B cell (primary cell): ENCODE results near the gene MRS2. TPM values are rescaled to one million over a fixed set of nuclear protein-coding genes. Genes with fewer than 3 reads are reported as not detected.

Source experiments
- ATAC-seq: fragments of 200-7000 bp; cut with Tn5 transposase; one replicate; pipeline ENCODE4 v1.10.0; 2021; ENCODE audit warnings: low read depth, mild to moderate bottlenecking, moderate number of reproducible peaks, moderate library complexity
- CTCF ChIA-PET: fragments of 350-600 bp; sonication (Branson Sonifier 250); formaldehyde crosslinking; loops from one replicate; lab custom pipeline; 2021; ENCODE audit warnings: antibody characterized with exemption, inconsistent platforms; lab: Charles Lee
- POLR2A ChIA-PET: fragments of 350-600 bp; sonication (Branson Sonifier 250); formaldehyde crosslinking; loops from one replicate; lab custom pipeline; 2021; ENCODE audit warnings: antibody characterized with exemption; lab: Charles Lee
- DNase-seq: peaks from one replicate; pipeline ENCODE4 v3.0.0; 2013
- H2AFZ ChIP-seq: 2 replicates; pipeline ENCODE4 v1.6.1; 2012; ENCODE audit warnings: mild to moderate bottlenecking, low read depth, low read length; ENCODE audit not compliant: insufficient read depth, poor library complexity, severe bottlenecking
- H3K27ac ChIP-seq, 2 donors: 1 replicate in 1 of 2; 2 replicates in 1 of 2; pipeline ENCODE4 v1.5.1; 2012 to 2013; ENCODE audit warnings: low read length in 2 of 2, mild to moderate bottlenecking in 2 of 2, moderate library complexity in 1 of 2
- H3K27me3 ChIP-seq, 4 experiments: fragments of 200-600 bp in 1 of 4; sonication (generic) in 1 of 4; replicated peaks in 1 of 4; 1 replicate in 2 of 4; 2 replicates in 2 of 4; pipeline versions ENCODE4 v1.6.1 to v1.7.0; 2013 to 2016; ENCODE audit warnings: low read length in 3 of 4, mild to moderate bottlenecking in 2 of 4, mixed read lengths in 1 of 4, moderate library complexity in 1 of 4; ENCODE audit not compliant: insufficient read depth in 4 of 4, control insufficient read depth in 3 of 4; ENCODE audit errors: control extremely low read depth in 1 of 4
- H3K36me3 ChIP-seq, 2 experiments: replicated peaks in 1 of 2; 1 replicate in 1 of 2; 2 replicates in 1 of 2; pipeline versions ENCODE4 v1.6.1 to v1.7.1; 2013; ENCODE audit warnings: low read length in 1 of 2; ENCODE audit not compliant: insufficient read depth in 2 of 2, control insufficient read depth in 1 of 2; ENCODE audit errors: control extremely low read depth in 1 of 2, extremely low read depth in 1 of 2
- H3K4me1 ChIP-seq, 2 donors: fragments of 200-600 bp in 1 of 2; sonication (generic) in 1 of 2; 1 replicate in 1 of 2; 2 replicates in 1 of 2; pipeline versions ENCODE4 v1.5.1 to v1.6.1; 2013 to 2017; ENCODE audit warnings: low read length in 2 of 2; ENCODE audit not compliant: control insufficient read depth in 2 of 2, insufficient read depth in 2 of 2
- H3K4me2 ChIP-seq: replicated peaks from 2 replicates; pipeline ENCODE3; 2012; ENCODE audit warnings: mild to moderate bottlenecking, low read depth, low read length; ENCODE audit not compliant: poor library complexity, severe bottlenecking
- H3K4me3 ChIP-seq, 5 experiments: fragments of 200-600 bp in 1 of 5; sonication (generic) in 1 of 5; 1 replicate in 3 of 5; 2 replicates in 2 of 5; pipeline versions ENCODE4 v1.5.1 to v1.7.0; 2011 to 2016; ENCODE audit warnings: low read length in 4 of 5, mild to moderate bottlenecking in 4 of 5, low read depth in 2 of 5, control low read depth in 1 of 5, moderate library complexity in 1 of 5; ENCODE audit not compliant: insufficient read depth in 1 of 5; ENCODE audit errors: control extremely low read depth in 1 of 5, extremely low read depth in 1 of 5
- H3K79me2 ChIP-seq: fragments of 200-600 bp; sonication (generic); one replicate; pipeline ENCODE4 v1.6.0; 2016; ENCODE audit warnings: low read length; ENCODE audit not compliant: control insufficient read depth, insufficient read depth
- H3K9ac ChIP-seq: fragments of 200-600 bp; sonication (generic); 2 replicates; pipeline ENCODE4 v1.6.1; 2017; ENCODE audit warnings: mild to moderate bottlenecking, low read length, moderate library complexity
- H3K9me3 ChIP-seq, 3 donors: one replicate each; pipeline versions ENCODE4 v1.6.1 to v1.7.1; 2013; ENCODE audit warnings: low read length in 2 of 3; ENCODE audit not compliant: control insufficient read depth in 2 of 3, insufficient read depth in 1 of 3; ENCODE audit errors: control extremely low read depth in 1 of 3
- H4K20me1 ChIP-seq: 2 replicates; pipeline ENCODE4 v1.6.0; 2012; ENCODE audit warnings: mild to moderate bottlenecking, low read length; ENCODE audit not compliant: insufficient read depth, control insufficient read depth, poor library complexity, severe bottlenecking
- H3K27ac Mint-ChIP-seq: one replicate; pipeline ENCODE4 v1.8.0; 2021; ENCODE audit warnings: mixed read lengths
- H3K27me3 Mint-ChIP-seq: one replicate; pipeline ENCODE4 v1.8.0; 2021; ENCODE audit warnings: mixed read lengths
- H3K4me1 Mint-ChIP-seq: one replicate; pipeline ENCODE4 v1.8.0; 2021; ENCODE audit warnings: mixed read lengths
- H3K4me3 Mint-ChIP-seq: one replicate; pipeline ENCODE4 v1.8.0; 2021; ENCODE audit warnings: mixed read lengths
- H3K9me3 Mint-ChIP-seq: one replicate; pipeline ENCODE4 v1.8.0; 2022; ENCODE audit warnings: mixed read lengths; ENCODE audit not compliant: insufficient read depth
- CTCF ChIP-seq: fragments of 200-600 bp; IDR thresholded peaks from one replicate; pipeline ENCODE4 v1.8.0; 2022; ENCODE audit warnings: antibody characterized with exemption, mild to moderate bottlenecking
- EZH2 ChIP-seq: IDR thresholded peaks from 2 replicates; pipeline ENCODE4 v1.6.1; 2012; ENCODE audit warnings: borderline replicate concordance, low read depth, mild to moderate bottlenecking, moderate library complexity, low read length; ENCODE audit not compliant: insufficient read depth, poor library complexity, severe bottlenecking
- WGBS: methylation state at CpG from one replicate; pipeline ENCODE4 v1.1.5; 2013; ENCODE audit warnings: missing lambda C conversion rate; ENCODE audit not compliant: insufficient coverage; 5-methylcytosine and 5-hydroxymethylcytosine counted together
- intact Hi-C: fragments of 100-400 bp; cut with micrococcal nuclease; formaldehyde crosslinking; loops from one replicate; pipeline ENCODE4 v1.10.0; 2022
- polyA plus RNA-seq: library from polyadenylated mRNA; depleted of rRNA; stranded (reverse); fragments of >200 nt; gene quantifications from 2 replicates; pipeline ENCODE4 v1.2.3, GENCODE V29; 2012
- total RNA-seq, 2 donors: library from RNA; stranded (reverse); fragments of 120-200 nt in 1 of 2; gene quantifications; 1 replicate in 1 of 2; 2 replicates in 1 of 2; pipeline versions ENCODE4 v1.2.3 to v1.2.4, GENCODE V29; 2013 to 2022

The MRS2 gene
- total and polyA plus RNA-seq, 2 donors (not counting 1 experiment from before 2014, with no cell fraction given) = 16.0 to 25.5 TPM

GRCh38 chr6:24415753-24416152 lies 13.0 kb downstream of the MRS2 start:
- H3K4me2 ChIP-seq = no peak overlapping the region
- CTCF ChIA-PET = interaction anchor here (1.0 kb wide), 1 partner anchor 15 kb away, joined by 3 read pairs; no protein-coding TSS in a partner anchor
- POLR2A ChIA-PET = no interaction called here
- no peak overlapping the region for H3K27ac Mint-ChIP-seq
- no peaks in the 10 kb centered on the region for H3K4me1 ChIP-seq
- no peak overlapping the region for H3K4me3 ChIP-seq
- no peak overlapping the region for H2AFZ ChIP-seq
- H3K27ac ChIP-seq = no peak overlapping the region
- H3K9me3 Mint-ChIP-seq = no peaks in the 10 kb centered on the region
- intact Hi-C loops = no loop called here
- H3K9me3 ChIP-seq = peaks cover 0 to 3% (median 0%) of the 10 kb centered on the region in 3 donors
- H3K4me3 Mint-ChIP-seq = no peak overlapping the region
- peaks cover 4% of the 10 kb centered on the region for H3K4me1 Mint-ChIP-seq
- no peak for ATAC-seq
- H3K27me3 Mint-ChIP-seq = no peaks in the 10 kb centered on the region
- no peak for TF ChIP-seq CTCF
- TF ChIP-seq EZH2 = no peak
- no peaks in the 10 kb centered on the region for H3K79me2 ChIP-seq
- H4K20me1 ChIP-seq = peaks cover 8% of the 10 kb centered on the region
- no peak overlapping the region for H3K9ac ChIP-seq
- H3K36me3 ChIP-seq = peaks cover 19 to 66% of the 10 kb centered on the region in 2 experiments
- H3K27me3 ChIP-seq = no peaks in the 10 kb centered on the region
- no peak for DNase-seq
- 40% methylated on average over 1 of the region's 4 CpGs for WGBS

GRCh38 chr6:24419526-24419925 lies 16.8 kb downstream of the MRS2 start:
- ChIA-PET CTCF (no interaction called here), POLR2A (no interaction called here)
- no peak overlapping the region for H3K4me2 ChIP-seq
- DNase-seq (no peak), ATAC-seq (no peak)
- Mint-ChIP-seq H3K9me3 (no peaks in the 10 kb centered on the region), H3K27ac (no peak overlapping the region), H3K27me3 (no peaks in the 10 kb centered on the region), H3K4me1 (peaks cover 4% of the 10 kb centered on the region), H3K4me3 (no peak overlapping the region)
- intact Hi-C loops = no loop called here
- no peaks in the 10 kb centered on the region for H4K20me1 ChIP-seq
- no peak overlapping the region for H2AFZ ChIP-seq
- no peak overlapping the region for H3K9ac ChIP-seq
- peaks cover 0 to 2% (median 0%) of the 10 kb centered on the region in 3 donors for H3K9me3 ChIP-seq
- peaks cover 29 to 76% of the 10 kb centered on the region in 2 experiments for H3K36me3 ChIP-seq
- no peak for TF ChIP-seq EZH2
- TF ChIP-seq CTCF = no peak
- no peaks in the 10 kb centered on the region for H3K27me3 ChIP-seq
- no peaks in the 10 kb centered on the region for H3K4me1 ChIP-seq
- no peak overlapping the region for H3K4me3 ChIP-seq
- no peaks in the 10 kb centered on the region for H3K79me2 ChIP-seq
- H3K27ac ChIP-seq = no peak overlapping the region
